ENCODE data around the gene MSL3B.

The MSL3B gene

DNA sequence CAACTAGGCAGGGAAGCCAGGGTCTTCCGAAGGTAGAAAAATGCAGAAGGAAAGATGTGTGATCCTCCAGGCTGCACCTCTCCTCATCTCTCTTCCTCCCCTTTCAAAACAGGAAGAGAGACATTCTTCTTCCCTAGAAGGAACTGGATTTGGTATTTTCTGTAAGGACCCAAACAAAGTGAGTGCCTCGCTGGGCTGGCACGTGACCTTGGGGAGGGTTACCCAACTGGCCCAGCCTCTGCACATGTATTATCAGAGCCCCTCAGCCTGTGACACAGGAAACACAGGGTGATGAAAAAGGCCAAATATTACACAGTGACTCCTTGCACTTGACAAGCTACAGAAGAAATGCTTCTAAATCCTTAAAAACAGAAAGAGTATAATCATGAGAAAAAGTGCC, 16.1 kb downstream of the MSL3B start:
- no peak for DNase-seq

DNA sequence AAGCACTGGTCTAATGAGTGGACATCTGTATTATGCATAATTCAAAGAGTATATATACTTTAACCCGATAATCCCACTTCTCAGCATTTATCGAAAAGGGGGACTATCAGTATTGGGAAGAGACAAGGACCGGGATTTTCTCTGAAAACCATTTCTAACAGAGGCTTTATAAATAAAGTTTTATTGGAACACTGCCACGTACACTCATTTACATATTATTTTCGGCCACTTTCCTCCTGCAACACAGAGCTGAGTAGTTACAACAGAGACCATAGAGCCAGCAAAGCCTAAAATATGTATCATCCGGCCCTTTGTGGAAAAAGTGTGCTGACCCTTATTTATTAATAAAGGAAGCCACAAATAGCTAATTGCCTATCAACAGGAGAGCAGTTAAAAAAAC, 17.0 kb downstream of the MSL3B start:
- DNase-seq, result no peak

DNA sequence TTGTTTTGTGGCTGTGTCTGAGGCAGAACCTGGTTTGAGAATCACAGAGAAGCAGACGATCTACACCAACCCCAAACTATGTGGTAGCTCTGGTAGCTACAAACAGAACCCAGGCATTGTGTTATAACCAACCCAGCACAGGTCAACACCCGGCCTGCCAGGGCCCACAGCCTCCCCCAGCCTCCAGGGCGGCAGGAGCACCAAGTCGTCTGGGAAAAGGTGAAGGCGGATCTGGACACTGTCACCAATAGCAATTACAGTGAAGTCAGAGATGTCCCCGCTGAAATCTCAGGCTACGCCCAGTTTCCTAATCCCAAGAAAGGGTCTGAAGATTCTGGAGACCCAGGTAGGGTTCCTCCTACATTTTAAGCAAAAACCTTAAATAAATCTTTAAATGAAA, 17.4 kb downstream of the MSL3B start:
- no peak for DNase-seq

DNA sequence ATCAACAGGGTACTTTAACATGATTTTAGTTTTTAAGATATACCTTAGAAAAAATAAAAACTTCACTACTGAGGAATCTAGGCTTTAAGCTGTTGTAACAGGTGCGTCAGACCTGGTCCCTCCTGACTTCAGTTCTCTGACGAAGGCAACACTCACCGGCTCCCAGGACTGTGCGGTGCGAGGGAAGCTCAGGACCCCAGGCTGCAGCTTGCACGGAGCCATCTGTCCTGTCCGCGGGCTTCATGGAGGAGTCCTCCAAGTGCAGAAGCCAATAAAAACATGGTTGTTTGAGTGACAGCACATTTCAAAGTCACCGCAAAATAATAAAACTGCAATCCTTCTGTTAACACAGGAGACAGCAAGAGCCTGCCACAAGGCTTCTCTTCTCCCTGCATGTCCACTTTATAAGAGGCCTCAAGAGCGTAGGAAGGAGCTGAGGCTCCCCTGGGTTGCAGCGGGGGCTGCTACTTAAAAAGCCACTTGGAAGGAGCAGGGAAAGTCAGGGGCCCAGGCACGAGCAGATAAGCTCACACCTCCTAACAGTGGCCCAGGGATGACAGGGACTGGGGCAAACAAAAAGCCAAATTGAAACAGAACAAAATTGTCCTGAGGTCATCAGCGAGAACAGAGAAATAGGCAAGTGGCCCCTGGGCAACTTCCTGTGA, 18.4 kb downstream of the MSL3B start:
- DNase-seq, result no peak

DNA sequence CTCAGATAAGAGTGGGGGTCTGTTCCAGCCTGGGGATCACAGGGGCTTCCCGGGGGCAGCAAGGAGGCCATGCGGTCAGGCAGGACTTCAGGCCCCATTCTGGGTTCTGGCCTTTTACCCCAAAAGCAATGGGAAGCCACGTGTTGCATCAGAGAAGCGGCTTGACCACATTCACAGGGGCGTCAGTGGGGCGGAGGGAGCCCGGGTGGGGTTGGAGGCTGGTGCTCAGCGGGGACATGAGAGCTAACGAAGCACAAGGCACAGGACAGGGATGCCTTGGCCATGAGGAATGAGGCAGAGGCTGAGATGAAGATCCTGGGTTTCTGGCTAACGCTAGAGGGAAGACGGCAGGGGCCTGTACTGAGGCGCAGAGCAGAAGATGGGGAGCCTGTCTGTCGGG, 19.9 kb downstream of the MSL3B start:
- DNase-seq, result no peak

DNA sequence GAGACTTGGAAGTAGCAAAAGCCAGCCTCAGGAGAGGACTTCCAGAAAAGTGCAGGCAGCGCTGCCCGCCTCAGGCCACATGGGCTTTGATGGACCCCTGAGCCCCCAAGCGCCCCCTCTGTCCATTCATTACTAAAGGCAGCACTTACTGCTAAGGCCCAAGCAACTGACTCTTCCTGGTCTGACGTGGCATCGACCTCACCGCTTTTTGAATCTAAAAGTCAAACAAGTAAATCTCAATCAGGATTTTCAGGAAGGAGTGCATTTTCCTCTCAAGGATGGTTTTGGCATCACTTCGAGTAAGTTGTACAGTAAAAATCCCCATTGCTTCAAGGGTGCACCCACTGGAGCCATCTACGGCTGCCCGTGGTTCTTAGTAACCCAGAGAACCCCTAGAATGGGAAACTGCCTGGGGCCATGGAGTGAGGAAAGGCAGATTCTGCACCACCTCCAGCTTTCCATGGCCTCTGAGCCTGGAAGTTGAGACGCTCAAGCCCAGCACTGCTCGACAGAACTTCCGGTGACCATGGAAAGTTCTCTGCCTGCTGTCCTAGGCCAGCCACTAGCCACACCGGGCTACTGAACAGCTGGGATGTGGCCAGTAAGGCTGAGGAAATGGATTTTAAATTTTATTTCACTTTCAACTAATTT, 20.8 kb downstream of the MSL3B start:
- DNase-seq, result no peak

DNA sequence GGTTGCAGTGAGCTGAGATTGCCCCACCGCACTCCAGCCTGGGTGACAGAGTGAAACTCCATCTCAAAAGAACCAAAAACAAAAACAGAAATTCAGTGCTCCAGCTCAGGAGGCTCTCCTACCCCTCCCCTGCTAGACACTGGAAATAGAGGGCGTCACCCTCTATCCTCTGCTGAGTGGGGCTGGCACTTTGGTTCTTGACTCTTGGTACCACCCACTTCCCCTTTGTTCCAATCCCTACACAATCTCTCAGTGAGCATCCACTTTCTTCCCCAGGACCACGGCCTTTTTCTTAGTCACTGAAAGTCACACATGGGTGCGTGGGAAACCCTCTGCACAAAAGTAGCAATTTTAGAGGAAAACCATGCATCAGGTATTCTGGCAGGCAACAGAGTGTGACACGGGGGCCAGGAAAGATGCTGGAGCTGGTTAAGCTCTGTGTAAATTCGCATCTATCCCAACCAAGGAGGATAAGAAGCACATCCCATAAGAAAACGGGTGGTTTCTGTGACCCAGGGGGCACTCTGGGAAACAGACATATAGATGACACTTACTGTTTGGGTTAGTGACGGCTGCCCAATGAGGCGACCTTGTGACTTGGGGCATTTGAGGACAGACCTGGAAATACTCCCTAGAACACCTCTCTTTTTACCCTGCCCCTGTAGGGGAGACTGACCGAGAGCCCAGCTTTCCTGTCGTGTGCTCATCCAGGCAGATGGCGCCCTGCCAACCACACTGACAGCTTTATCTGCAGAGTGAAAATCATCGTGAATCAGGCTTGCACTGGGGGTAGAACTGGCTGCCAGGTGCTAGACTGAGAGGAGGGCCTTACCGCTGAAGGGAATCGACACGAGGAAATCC, 21.6 kb downstream of the MSL3B start:
- DNase-seq, result no peak

DNA sequence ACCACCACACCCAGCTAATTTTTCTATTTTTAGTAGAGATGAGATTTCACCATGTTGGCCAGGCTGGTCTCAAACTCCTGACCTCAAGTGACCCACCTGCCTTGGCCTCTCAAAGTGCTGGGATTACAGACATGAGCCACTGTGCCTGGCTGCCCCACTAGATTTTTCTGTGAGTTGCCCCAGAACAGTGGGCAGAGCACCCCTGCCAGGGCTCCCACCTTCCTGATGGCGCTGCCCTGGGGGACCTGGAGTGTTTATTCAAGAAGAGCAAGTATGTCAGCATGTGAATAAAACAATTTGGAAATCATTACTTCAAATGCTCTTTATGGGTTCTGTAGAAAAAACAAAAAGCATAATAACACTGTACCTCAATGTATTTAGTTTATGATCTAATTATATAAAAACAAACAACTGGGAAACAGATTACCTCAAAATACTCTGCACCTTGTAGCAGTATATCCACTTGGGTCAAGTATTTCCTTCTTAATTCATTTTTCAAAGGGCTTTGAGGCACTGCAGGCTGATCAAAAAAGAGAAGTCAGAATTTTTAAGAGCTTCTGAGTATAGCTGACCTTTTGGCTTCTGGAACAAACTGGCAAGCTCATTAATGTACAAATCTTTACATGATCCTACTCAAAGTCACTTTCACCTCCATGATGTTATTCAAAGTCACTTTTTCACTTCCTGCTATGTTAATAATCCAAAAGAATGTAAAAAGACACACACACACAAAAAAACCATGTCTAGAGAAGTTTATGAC, 22.7 kb downstream of the MSL3B start:
- DNase-seq, result no peak

DNA sequence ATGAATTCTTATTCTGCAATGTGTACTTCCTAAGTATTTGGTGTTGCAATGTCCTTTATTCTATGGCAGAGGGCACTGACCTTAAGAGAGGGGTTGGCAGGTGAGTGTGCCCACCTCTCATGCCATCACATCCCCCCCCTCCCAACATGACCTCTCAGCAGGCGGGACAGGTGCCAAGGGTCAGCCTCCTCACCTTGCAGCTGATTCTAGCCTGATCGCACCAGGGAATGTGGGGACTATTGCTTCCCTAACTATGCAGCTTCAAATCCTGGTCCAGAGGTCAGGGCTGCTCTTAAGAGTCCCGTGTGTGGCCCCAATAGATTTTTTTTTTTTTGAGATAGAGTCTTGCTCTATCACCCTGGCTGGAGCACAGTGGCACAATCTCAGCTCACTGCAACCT, 23.4 kb downstream of the MSL3B start:
- DNase-seq, result no peak

DNA sequence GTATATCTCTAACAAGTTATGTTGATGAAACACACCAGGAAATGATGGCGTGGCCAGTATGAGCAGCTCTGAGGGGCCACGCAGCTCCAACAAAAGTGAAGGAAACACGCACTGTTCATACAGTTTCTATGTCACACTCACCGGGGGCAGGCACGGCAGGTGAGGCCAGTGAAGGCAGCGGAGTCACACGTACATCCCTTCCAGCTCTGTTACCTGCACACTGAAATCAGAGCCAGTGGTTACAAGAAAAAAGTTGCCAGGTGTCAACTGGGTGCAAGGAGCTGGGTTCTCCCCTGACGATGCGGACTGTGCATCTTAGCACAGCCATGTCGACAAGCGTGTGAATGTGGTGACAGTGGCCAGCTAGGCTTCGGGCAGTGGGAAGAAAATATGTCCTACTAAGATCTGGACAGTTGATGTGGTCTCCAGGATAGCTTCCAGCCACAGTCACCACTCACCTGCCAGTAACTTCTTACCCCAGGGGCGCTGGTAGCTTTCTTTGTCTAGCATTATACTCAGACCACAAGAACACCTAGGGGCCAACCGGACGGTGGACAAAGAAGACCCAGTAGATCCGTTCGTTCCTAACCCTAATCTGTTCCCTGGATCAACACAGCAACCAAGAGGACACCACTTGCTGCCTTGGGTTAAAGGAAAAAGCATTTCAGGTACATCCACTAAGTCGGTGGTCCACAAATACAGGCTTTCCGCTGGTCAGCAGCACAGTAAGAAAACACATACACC, 23.9 kb downstream of the MSL3B start:
- DNase-seq, result no peak

DNA sequence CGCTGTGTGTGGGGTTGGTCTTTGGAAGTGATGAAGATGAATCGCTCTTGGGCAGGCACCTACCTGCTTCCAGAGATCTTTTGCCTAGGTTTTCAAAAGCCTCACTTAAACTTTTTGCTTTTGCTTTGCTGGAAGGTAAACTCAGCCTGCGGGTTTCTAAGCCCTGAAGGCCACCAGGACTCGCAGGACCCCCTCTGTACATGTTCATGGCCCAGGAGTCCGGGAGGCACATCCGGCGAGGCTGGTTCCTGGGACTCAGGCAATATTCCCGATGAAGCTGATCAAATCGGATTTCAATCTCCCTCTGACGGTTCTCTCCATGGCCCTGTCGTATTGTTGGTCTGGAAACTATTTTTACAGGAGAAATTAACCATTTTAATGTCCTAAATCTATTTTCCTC, 27.0 kb downstream of the MSL3B start:
- no peak for DNase-seq

DNA sequence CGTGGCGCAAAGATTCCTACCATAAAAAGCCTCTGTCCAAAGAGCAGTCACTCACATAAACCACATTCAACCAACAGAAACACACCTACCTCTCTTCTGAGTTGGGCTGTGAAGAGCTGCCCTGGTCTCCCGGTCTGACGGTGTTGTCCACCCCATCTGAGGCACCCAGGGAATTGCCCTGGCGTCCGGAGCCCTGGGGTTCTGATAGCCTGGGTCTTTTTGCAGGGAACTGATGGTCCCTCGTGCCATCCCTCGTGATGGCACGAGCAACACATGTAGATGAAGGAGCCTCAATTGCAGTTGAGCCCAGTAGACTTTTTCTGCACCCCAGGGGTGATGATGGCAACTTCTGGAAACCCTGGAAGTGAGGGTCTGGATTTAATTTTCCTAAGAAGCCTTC, 27.7 kb downstream of the MSL3B start:
- no peak for DNase-seq

DNA sequence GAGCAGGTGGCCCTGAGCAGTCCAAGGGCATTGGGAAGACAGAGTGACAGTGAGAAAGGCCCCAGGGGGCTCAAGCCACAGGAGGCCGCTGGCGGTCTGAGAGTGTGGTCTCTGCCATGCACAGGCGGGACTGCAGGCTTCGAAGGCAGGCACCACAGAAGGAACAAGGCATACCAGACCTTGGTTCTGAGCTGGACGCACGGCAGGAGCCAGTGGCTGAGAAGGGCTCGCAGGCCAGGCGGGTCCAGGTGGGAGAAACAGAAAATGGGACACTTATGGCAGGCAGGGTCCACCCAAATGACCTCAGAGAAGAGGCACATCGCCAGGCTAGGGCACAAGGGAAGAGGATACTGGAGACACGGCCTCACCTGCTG, 28.8 kb downstream of the MSL3B start:
- no peak for DNase-seq

DNA sequence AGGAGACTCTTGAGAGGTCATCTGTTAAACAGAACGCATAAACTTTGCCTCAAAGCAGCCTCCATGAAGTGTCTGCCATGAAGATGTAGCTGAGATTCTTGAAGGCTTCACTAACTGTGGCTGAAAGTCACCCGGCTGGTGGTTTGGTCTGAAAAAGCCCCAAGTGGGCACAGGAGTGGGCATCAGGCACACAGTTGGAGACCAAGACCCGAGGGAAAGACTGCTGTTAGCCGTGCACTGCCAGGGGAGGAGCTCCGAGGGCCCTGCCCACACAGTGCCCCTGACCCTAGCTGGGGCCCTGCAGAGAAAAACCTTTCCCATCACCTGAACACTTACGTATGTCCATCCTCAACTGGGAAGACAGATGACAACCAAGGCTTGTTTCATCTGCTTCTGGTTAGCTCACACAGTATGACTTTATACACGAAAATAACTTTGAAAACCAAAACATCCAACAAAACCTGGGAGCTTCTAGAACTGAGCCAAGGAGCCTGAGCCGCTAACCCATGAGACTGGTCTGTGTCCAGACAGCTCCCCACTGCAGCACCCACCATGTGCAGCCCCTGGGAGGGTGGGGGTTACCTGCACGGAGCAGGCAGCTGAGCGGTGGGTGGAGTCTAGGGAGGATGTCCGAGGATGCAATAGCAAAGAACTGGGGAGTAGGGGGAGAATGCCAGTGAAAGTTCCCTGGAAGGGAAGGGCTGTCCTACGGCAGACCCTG, 29.3 kb downstream of the MSL3B start:
- DNase-seq, result no peak

DNA sequence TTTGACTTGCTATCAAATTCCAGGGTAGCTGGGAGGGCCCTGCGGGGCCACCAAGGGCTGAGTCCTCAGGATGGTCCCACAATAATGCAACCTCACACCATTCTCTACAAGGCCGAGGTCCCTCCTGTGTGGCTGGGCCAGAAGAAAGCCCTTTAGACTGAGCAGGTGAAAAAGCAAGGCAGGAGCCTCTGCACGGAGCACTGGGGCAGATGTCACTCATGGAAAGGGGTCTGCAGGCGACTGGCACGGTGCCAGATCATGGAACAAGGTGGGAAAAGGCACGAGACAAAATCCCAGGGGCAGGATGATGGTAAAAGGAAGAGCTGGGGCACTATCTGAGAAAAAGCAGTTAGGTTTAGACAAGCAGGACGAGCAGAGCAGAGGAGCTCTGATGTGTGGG, 29.9 kb downstream of the MSL3B start:
- DNase-seq, result no peak

DNA sequence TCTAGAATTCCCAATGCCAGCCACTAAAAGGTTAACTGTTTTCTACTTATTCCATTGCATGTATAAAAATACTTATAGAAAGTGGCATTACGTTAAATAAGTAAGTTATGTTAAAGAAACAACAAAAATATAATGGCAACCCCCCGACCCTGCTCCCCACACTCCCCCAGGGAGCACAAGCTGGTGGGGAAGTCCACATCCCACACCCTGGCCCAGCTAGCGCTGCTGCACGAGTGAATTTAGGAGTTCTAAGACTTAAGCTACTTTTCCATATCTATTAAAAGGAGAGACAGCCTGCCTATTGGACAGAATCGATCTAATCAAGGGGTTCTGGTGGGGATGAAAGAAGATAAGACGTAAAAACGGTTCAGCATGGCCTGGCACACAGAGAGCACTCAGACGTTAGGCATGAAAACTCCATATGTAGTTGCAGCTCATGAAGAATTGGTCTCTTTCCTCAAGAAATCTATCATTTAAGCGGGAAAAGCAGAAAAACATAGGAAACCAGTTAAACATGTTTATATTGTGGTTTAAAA, 30.4 kb downstream of the MSL3B start:
- DNase-seq, result no peak

DNA sequence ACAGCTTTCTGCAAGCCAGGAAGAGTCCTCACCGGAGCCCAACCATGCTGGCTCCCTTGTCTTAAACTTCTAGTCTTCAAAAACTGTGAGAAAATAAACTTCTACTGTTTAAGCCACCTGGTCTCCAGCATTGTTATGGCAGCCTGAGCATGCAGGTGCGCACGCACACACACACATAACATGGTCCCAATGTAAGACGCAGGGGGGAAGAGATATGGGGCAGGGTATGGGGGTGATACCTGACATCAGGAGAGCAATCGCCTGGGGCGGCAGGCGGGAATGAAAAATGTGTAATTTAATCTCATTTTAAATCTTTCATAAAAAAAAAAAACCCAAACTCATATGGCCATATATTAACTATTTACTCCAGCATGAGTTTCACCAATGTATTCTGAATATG, 31.8 kb downstream of the MSL3B start:
- no peak for DNase-seq

DNA sequence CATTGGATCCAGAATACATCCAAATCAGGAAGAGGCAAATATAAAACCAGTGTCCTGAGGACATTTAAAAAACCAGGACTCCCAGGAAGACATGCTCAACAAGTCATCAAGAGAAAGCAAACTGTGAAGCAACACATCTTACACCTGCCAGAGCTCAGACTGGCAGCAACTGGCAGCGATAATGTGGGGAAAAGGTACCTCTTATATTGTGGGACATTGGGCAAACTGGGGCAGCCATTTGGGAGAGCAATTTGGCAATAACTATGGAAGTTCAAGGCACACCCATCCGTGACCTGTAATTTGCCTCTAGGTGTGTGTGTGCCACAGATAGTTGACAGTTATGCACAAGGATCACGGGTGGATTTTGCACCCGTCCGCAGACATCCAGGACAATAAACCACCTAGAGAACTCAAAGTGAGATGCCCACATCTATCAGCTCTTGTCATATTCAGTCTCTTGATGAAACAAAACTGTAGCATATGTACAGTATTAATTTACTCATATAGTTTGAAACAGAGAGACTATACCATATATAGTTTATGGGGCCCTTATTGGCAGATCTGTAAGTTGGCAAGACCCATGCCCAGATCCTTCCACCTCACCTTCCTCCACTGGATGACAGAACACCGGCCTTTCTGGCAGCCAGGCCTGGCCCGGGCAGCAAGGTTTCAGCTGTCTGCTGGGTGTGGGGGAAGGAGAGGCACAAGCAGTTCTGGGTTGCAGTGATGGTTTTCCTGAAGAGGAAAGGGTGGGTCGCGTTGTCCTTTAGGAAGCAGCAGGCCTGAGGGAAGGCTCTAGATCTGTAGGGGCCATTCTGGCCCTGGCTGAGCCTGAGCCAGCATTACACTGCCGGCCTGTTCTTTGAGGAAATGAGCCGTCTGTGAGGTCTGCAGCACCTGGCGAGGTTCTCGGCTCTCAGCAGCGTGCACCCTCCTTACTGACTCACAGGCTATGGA, 32.7 kb downstream of the MSL3B start:
- DNase-seq, result no peak

DNA sequence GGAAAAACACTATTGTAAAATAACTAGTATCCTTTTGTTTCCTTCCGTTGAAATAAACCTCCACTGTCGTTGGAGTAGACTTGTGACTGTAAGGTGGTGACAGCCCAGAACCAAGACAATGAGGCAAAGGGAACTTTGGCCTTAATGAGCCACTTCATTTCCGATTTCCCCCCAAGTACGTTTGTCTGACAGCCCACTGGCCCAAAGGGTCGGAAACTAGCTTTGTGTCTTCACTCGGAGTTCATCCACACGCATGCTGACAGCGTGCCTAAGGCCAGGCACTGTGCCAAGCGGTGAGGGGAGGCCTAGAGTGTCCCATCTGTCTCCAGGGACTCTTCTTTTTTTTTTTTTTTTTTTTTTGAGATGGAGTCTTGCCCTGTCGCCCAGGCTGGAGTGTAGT, 34.8 kb downstream of the MSL3B start:
- DNase-seq, result no peak

DNA sequence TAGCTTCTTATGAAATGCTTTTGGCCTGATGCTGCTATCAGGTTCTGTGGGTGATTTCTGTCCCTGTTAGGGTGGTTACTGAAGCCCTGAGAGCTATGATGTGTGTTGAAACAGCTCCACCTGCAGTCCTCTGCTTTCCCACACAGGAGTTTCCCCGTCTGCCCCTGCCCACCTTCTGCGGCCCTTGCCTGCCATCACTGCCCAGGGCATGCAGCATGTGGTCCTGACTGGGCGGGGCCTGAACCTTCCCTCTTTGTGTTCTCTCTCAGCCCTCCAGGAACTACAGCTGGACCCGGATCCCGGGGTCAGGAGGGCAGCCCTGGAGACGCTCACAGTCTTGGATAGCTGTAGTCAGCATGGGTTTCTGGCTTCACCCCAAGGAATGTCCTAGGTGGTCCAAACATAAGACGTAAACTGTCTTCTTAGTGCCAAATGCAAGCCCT, 35.3 kb downstream of the MSL3B start:
- DNase-seq, result no peak
